HTERT RPE-1 (cell line): ENCODE measurements around the gene LYRM2.

Source experiments
- in situ Hi-C: fragments of 300-500 bp; cut with MboI; formaldehyde crosslinking; loops from 4 replicates; pipeline ENCODE4 v1.14.3; 2020; ENCODE audit warnings: low sequenced_read_pairs

Gene LYRM2

GRCh38 chr6:89562093-89562973 lies 76.2 kb downstream of the LYRM2 start:
- in situ Hi-C loops: no loop called here

GRCh38 chr6:89559487-89559886 lies 79.1 kb downstream of the LYRM2 start:
- in situ Hi-C loops: no loop called here

- in situ Hi-C loops: no loop called here
Measured at GRCh38 chr6:89555806-89556205, 82.7 kb downstream of the LYRM2 start.

- in situ Hi-C loops: no loop called here
Measured at GRCh38 chr6:89555031-89555430, 83.5 kb downstream of the LYRM2 start.

GRCh38 chr6:89554106-89554505 lies 84.4 kb downstream of the LYRM2 start:
- in situ Hi-C loops: no loop called here

GRCh38 chr6:89553431-89553830 lies 85.1 kb downstream of the LYRM2 start:
- in situ Hi-C loops: no loop called here

GRCh38 chr6:89547281-89547680 lies 91.3 kb downstream of the LYRM2 start:
- in situ Hi-C loops: no loop called here

GRCh38 chr6:89542866-89543265 lies 95.7 kb downstream of the LYRM2 start:
- in situ Hi-C loops: no loop called here

- in situ Hi-C loops: no loop called here
Measured at GRCh38 chr6:89542081-89542857, 96.3 kb downstream of the LYRM2 start.

GRCh38 chr6:89539779-89540178 lies 98.8 kb downstream of the LYRM2 start:
- in situ Hi-C loops: no loop called here

- in situ Hi-C loops: no loop called here
Measured at GRCh38 chr6:89536231-89536630, 102.3 kb downstream of the LYRM2 start.

- in situ Hi-C loops: no loop called here
Measured at GRCh38 chr6:89530982-89531381, 107.6 kb downstream of the LYRM2 start.

GRCh38 chr6:89528866-89529265 lies 109.7 kb downstream of the LYRM2 start:
- in situ Hi-C loops: no loop called here

GRCh38 chr6:89527634-89528033 lies 110.9 kb downstream of the LYRM2 start:
- in situ Hi-C loops: no loop called here

- in situ Hi-C loops: no loop called here
Measured at GRCh38 chr6:89526563-89526869, 112.0 kb downstream of the LYRM2 start.

GRCh38 chr6:89525786-89526562 lies 112.6 kb downstream of the LYRM2 start:
- in situ Hi-C loops: no loop called here

- in situ Hi-C loops: no loop called here
Measured at GRCh38 chr6:89522778-89523177, 115.8 kb downstream of the LYRM2 start.

GRCh38 chr6:89520736-89521135 lies 117.8 kb downstream of the LYRM2 start:
- in situ Hi-C loops: no loop called here

GRCh38 chr6:89518352-89519055 lies 120.0 kb downstream of the LYRM2 start:
- in situ Hi-C loops: no loop called here
